NCI-H187 treated with DMSO at 0.1 percent for 48 hours (cell line): ENCODE data around the gene ATP4A.

Experiments
- DNase-seq: peaks from one replicate; lab custom pipeline; 2025; lab: John Stamatoyannopoulos, UW

ATP4A gene

DNA sequence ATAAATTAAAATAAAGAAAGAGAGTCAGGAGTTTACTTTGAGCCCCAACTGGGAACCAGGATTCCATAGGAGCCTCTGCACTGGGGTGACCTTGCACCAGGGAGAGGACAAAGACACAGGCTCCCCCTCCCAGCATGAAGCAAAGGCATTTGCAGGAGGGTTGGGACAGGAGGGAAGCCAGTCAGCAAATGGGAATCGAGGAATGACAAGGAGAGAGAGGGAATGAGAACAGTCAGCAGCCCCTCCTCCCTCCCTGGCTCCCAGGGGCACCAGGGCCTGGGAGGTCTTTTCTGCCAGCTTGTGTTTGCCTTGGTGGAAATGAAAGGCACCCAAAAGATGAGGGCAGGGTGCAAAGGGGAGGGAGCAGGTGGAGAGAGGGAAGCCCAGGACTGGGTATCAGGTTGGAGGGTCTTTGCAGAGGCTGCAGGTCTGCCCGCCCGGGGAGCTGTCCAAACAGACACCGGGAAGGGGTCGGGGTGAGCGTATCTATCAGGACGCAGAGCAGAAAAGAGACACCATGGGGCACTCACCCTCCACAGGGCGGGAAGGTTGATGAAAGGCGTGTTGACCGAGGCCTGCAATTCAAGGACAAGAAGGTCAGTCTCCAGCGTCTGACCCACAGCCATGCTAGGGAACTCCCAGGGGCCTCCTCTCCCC, 39.1 kb downstream of the ATP4A start:
- no peak for DNase-seq

DNA sequence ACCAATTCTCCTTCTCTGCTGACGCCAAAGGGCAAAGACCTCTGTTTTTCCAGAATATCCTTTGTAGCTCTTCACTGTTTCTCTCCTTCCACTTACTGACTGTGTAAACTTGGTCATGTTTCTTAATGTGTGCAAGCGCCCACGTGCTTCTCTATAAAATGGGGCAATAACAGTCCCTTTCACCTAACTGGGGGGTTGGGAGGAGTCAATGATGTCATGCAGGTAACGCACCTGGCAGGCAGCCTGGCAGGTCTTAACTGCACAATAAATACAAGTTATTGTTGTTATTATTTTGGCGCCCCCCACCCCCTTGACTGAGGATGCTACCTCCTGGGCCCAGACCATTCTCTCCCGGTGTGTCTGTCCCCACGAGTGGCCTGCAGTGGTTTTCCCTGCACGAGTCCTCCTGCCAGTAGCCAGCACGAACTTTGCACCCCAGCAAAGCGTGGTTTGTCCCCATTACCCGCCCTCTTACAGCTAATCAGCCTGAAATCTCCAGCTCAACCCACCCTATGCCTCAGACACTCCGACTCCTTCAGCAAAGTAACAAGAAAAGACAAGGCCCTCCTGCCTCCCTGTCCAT, 40.6 kb downstream of the ATP4A start:
- no peak for DNase-seq

DNA sequence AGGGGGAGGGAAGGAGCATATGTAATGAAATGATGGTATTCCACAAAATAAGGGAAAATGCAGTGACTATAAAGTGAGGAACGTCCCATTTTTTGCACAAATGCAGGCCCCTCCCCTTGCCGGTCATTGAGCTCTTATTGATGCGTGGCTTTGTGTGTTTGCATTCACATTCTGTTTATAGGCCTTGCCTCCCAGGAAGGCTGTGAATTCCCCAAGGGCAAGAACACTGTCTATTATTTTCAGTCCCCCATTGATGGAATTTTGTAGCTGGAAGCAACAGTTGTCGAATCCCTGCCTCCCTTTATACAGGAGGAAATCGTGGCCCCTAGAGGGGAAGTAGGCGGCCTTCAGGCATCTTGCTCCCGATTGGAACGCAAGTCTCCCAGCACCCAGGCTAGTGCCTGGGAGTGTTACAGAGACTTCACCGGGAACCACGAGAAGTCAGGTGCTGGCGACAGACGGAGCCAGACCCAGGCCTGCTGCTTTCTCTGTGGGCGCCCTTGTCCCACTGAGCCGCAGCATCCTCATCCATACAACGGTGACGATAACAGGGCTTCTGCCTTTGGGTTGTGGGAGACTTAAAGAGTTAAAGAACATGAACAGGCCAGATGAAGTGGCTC, 42.2 kb downstream of the ATP4A start:
- no peak for DNase-seq

DNA sequence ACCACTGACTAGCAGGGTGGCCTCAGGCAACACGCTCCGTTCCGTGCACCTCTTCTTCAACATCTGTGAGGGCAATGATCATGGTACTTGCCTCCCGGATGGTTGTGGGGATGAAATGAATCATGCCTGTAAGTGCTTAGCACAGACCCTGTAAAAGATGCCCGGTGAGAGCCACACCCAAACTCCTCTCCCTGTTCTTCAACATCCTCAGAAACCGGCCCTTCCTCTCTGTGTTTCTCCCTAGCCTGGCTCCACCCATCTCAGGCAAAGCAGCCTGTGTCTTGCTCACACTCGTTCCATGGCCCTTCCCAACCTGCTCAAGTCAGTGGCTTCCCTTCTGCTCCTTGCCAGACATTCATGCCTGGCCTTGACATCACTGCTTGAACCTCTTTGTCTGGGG, 44.2 kb downstream of the ATP4A start:
- DNase-seq: no peak

DNA sequence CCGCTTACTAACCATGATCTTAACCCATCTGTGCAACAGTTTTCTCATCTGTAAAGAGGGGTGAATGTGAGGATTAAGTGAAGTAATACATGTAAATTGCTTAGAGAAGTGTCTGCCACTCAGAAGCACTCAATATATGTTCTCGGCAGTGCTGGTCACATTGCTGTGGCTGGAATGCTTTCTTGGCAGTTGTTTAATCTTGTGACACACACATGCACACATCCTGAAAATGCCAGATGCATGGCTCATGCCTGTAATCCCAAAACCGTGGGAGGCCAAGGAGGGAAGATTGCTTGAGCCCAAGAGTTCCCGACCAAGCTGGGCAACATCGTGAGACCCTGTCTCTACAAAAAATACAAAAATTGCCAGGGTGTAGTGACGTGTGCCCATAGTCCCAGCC, 45.1 kb downstream of the ATP4A start:
- DNase-seq: no peak

DNA sequence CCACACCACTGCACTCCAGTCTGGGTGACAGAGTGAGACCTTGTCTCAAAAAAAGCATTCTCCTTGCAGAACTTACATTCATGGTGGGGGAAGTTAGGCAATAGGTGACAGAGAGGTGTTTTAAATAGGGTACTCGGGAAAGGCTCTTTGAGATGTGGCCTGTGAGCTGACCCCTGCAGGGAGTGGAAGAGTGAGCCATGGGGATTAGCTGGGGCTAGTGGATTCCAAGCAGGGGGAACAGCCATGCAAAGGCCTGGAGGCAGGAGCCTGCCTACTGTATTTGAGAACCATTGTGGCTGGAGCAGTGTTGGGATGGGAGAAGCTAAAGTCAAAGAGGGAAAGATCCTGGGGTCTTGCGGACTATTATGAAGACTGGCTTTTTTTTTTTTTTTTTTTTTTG, 46.1 kb downstream of the ATP4A start:
- no peak for DNase-seq

DNA sequence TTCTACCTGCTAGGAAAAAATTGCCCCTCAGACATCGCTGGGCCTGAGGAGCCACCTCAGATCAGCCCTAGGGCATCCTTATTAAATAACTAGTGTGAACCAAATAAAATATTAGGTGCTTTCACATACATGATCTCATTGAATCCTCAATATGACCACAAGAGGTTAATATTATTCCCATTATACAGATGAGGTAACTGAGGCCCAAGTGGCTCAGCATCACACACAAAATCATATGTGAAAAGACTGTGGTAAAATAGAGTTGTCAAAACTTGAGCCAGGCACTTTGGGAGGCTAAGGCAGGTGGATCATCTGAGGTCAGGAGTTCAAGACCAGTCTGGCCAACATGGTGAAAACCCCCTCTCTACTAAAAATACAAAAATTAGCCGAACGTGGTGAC, 47.1 kb downstream of the ATP4A start:
- no peak for DNase-seq

DNA sequence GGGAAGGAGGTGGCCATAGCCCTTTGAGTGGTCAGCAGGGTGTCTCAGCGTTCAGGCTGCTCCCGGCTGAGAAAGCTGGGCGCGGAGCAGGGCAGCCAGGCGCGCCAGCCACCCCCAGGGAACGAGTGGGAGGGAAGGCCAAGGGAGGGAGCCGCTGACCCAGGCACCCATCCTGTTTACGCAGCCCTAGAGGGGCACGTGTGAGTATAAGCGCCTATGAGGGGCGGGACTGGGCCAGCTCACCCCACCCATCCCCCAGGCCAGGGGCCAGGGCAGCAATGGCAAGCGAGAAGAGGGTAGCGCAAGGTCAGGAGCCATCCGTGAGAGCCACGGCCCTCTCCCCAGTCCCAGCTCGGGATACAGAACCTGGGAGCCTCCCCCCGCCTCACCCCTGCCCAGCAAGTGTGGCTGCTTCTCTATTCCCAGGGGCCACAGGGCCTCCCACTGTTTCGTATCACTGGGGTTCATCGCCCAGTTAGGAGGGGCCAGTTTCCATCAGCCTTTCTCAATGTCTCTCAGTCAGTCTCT, 49.1 kb downstream of the ATP4A start:
- DNase-seq: no peak

DNA sequence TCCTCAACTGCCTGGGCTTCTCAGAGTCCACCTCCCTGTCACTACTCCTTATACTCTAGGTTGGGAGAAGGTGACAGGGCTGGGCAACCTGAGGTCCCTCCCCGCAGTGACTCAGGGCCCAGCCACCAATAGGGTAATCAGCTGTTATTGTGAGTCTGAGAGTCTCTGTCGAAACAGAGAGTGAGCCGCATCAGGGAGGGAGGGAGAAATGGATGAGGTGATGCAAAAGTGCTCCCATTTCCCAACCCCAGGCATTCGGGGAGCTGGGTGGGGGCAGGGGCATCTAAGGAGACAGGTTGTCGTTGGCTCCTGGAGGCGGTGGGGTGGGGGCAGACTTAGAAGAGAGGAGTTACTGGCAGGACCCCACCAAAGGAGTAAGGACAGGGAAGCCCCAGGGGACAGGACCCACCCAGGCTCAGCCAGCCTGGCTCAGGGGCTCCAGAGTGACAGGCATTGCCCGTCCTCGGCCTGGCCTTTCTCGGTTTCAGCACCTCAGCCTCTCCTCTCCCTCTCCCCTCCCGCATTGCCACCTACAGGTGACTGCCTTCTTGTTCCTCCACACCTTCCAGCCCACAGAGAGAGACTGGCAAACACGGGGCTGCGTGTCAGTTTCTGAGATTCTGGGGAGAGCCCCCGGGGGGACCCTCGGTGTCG, 49.7 kb downstream of the ATP4A start, which contains the start of gene DMKN:
Gene DMKN (minus strand): TSS at position 22 of the 654 bp plus-strand sequence. CDS start 174 bp downstream, outside the sequence.
- DNase-seq: no peak

DNA sequence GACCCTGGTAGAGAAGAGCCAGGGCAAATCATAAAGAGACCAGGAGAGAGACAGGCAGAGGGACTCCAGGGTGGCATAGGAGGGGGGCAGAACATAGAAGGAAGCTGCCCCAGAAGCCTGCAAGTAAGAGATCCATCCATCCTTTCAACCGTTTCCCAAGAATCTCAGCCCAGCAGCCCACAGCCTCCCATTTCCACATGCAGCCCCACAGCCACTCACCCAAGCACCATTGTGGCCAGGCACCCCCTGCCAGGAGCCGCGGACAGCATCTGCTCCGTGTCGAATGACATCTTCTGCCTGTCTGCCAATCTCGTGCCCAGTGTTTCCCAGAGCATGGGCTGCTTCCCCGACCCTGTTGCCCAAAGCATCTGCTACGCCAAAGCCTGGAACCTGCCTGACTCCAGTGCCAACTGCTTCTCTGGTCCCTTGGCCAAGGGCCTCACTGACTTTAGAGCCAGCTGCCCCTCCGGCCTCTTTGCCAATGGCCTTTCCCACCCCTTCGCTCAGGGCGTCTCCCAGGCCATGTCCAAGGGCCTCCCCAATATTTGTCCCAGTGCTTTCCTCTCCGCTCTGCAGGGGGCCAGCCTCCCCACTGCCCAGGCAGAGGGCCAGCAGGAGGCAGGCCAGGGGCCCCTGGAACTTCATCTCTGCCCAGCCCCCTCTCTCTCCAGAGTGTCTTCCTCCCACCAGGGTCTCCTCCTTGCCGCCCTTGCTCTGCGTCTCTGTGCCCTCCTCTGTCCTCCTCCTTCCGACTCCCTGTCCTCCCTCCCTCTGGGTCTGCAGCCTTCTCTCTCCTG, 50.4 kb downstream of the ATP4A start:
- DNase-seq: no peak

DNA sequence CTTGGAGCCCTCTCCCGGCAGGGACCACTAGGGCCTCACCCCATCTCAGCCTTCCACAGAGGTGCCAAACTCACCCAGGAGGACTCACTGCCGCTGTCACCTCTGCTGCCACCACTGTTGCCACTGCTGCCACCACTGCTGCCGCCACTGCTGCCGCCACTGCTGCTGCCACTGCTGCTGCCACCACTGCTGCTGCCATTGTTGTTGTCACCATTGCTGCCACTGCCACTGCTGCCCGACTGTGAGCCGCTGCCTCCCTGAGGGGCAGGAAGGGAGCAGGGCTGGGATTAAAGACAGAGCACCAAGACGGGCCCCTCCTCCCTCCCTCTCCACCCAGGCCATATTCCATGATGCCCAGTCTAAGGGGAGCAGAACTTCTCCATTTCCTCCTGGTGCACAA, 52.1 kb downstream of the ATP4A start:
- no peak for DNase-seq

DNA sequence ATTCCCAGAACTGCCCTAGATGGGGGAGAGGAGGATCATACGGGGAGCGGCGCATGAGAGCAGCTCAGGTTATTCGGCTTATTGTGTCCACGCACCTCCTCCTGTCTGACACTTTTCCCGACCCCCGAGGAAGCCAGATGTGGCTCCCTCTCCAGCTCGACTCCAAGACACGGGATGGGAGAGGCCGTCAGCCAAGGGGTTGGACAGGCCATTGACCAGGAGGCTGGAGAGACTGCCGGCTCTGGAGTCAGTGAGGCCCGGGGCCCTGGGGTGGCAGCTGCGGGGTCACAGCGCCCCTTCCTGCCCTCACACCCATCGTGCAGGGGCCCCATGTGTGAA, 52.9 kb downstream of the ATP4A start:
- DNase-seq: no peak

DNA sequence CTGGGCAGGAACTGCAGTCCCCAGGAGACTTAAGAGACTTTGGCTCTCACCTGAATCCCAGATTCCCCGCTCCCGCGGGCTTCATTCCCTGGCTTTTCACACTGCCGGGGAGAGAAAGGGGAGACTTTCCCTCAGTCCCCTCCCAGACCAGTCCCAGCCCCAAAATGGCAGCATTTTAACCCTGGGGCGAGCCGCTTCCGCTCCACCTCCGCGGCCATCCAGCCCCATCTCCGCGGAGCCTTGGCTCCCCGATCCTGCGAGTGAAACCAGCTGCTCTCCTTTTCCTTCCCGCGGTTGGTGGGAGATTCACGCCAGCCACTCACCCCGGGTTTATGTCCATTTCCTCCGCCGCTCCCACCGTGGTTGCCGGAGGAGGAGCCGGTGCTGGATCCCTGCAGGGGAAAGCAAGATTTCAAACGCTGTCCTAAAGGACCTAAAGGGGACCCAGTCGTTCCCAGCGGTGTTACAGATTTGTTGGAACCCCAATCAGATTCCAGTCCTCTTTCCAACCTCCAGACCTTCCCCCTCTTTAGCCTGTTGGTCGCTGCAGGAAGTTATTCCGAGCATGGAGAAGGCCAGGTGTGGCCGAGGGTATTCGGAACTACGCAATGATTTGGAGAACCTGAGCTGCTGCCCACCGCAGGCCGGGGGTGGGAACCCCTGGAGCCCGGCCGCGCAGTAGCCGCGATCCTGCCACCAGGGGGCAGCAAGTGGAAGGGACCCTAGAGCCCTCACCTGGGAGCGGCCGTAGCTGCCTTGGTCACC, 53.4 kb downstream of the ATP4A start:
- DNase-seq: no peak

DNA sequence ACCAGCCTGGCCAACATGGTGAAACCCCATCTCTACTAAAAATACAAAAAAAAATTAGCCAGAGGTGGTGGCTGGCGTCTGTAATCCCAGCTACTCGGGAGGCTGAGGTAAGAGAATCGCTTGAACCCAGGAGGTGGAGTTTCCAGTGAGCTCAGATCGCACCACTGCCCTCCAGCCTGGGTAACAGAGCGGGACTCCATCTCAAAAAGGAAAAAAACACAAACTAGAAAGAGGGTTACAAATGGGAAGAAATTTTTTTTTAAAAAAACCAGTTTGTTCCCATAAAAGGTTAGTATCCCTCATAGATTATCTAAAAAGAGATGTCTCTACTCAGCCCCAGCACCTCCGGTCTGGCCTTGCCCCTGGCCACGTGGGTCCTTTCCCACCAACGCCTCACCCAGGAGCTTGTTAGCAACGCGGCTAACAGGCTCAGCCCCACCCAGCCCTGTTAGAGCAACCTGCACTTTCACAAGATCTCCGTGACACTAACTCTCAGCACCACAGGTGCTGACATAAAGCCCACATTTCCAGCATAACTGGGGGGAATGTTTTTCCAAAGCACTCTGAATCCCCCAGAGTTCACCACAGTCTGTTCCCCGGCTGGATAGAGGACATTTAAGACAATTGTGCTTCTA, 54.3 kb downstream of the ATP4A start:
- DNase-seq: no peak

DNA sequence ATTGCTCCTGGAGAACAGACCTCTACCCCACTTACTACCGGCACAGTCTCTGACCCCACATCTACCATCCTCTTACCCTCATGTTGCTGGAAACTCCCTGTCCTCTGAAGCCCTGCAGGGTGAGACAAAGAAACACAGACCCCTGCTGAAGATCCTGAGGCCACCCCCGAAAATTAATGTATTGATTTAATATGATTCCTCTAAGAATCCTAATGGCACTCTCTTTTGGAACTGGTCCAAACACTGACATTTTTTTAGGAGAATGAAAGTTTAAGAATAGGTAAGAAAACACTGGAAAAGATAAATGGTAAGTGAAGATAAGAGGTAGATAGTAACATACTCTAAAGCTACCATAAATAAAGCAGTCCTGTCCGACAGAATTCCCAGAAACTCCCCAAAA, 55.3 kb downstream of the ATP4A start:
- DNase-seq: no peak

DNA sequence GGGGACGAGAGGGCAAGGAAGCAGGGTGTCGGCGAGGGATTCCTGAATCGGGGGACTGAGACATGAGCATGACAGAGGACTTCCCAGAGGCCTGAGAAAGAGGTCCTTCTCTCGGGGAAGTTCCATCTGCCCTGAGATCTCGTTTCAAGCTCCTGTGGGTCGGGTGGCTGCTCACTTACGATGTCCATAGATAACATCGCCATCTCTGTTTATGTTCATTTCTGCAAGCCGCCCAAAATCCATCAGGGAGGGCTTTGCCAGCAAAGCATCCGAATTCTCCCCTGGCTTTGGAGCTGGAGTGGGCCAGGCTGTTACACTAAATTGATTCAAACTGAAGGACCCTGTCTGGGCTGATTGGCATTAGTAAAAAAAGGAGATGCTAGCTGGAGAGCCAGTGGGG, 55.9 kb downstream of the ATP4A start:
- no peak for DNase-seq

DNA sequence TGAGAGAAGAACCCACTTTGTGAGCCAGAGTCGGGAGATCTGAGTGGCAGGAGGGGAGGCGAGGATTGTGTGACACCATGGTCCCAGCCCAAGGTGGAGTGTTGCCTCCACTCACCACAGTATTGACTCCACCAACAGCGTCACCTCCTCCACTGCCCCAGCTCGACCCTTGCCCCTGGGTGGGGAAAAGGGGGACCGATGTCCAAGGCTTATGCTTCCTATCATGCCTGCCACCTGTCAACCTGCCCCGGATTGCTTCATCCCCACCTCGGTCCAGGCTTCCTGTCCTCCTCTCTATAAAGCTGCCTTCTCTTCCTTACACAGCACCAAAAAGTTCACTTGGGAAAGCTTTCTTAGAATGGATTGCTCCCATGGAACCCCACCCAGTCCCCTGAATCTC, 57.4 kb downstream of the ATP4A start:
- no peak for DNase-seq

DNA sequence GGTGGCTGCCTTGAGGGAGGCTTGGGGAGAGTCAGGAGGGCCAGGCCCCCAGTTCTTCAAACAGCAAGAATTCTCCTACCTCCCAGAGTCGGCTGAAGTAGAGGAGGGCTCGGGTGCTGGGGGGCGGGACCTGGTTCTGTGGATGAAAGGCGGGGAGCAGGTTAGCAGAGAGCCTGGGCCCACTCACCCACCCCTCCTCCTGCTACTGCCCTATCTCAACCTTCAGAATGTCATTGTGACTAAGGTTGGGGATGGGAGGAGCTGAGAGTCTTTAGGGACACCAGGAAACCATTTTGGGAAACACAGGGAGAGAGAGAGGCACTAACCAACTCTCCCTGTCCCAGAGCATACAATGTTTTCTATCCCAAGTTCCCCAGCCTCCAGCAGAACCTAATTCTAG, 60.7 kb downstream of the ATP4A start:
- no peak for DNase-seq

DNA sequence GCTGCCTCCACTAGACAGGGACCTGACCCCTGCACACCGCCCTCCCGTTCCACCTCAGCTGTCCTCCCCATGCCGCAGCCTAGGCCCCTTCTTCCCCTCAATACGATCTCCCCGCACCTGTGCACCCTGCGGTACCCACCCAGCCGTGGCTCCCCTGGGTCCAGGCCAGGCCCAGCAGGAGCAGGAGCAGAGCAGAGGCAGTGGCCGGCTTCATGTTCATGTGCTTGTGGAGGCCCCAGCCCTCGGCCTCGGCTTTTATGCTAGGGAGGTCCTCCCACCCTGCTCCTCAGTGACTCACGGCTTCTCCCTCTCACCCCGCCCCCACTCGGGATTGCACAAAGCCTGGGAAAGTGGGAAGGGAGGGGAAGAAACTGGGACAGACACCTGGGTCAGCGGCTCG, 61.8 kb downstream of the ATP4A start:
- DNase-seq: no peak

DNA sequence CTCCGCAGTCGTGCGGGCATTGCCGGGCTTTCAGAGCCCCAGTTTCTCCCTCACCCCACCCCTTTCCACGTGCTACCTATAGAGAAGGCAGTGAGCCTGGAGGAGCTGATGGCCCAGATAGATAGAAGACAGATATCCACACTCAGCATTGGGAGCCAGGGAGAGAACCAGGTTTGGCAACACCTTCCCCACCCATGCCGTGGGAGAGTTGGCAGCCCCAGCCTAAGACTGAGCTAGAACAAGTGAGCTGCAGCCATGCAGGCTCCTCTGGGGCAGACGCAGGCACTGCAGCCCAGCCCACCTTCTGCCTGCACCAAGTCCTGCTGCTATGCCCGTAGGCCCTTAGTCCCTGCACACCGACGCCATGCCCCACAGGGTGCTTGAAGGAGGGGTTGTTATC, 62.8 kb downstream of the ATP4A start:
- DNase-seq: no peak
